ENCODE data around the gene MEGF11. TPM values are rescaled to one million over a fixed set of nuclear protein-coding genes. Genes with fewer than 3 reads are reported as not detected.

MEGF11 gene
- total RNA-seq, 1 experiment from 2014 or later = 1.2 TPM

DNA sequence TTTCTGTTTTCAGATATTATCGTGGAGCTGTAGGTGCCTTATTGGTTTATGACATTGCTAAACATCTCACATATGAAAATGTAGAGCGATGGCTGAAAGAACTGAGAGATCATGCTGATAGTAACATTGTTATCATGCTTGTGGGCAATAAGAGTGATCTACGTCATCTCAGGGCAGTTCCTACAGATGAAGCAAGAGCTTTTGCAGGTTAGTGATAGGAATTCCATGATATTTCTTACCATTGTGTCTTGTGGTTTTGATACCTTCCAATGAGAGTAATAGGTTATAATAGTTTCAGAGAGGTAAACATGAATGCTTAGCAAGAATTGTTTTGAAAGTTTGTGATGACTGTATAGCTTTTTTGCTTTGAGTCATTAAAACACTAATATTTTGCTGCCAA lies 375.8 kb downstream of the MEGF11 start:
- Histone ChIP-seq H3K23me2 (ENCODE audit: insufficient read length, low read depth, low read length, poor library complexity, severe bottlenecking) (no peaks in the 10 kb centered on the region), H3K27ac (ENCODE audit: insufficient read length, low read depth, low read length) (no peak overlapping the region), H3K14ac (ENCODE audit: insufficient read depth, low read length) (no peak overlapping the region), H3K4me2 (ENCODE audit: insufficient read depth, insufficient read length, low read length) (no peak overlapping the region), H3K18ac (ENCODE audit: insufficient read length, low read depth, low read length) (no peak overlapping the region), H3T11ph (ENCODE audit: low read length) (no peak overlapping the region), H4K8ac (replicated peaks; ENCODE audit: insufficient read length, low read depth, low read length) (no peak overlapping the region), H3K27me3 (ENCODE audit: insufficient read depth, low read length) (no peaks in the 10 kb centered on the region), H2BK5ac (ENCODE audit: insufficient read length, low read length) (no peak overlapping the region), H4K91ac (ENCODE audit: insufficient read length, low read depth, low read length) (no peak overlapping the region), H3K23ac (ENCODE audit: insufficient read length, low read depth, low read length) (no peak overlapping the region), H3K4me1 (ENCODE audit: insufficient read depth, low read length) (no peaks in the 10 kb centered on the region), H3K4ac (ENCODE audit: low read depth, low read length) (no peak overlapping the region), H4K5ac (ENCODE audit: insufficient read length, low read depth, low read length) (no peak overlapping the region), H3K79me2 (ENCODE audit: insufficient read depth, low read length) (peaks cover 14% of the 10 kb centered on the region; the same call in 1 of the 2 replicates), H2BK15ac (ENCODE audit: low read depth, low read length) (no peak overlapping the region), H4K20me1 (ENCODE audit: control insufficient read depth, insufficient read depth, insufficient read length) (no peaks in the 10 kb centered on the region), H2BK20ac (ENCODE audit: low read depth, low read length, poor library complexity, severe bottlenecking) (no peak overlapping the region), H3K79me1 (ENCODE audit: insufficient read depth, low read depth, low read length, poor library complexity, severe bottlenecking) (peaks cover 3% of the 10 kb centered on the region), H3K9me3 (ENCODE audit: control insufficient read depth, low read depth, low read length) (no peaks in the 10 kb centered on the region), H2BK12ac (ENCODE audit: insufficient read length, low read depth, low read length) (no peak overlapping the region), H3K9ac (ENCODE audit: extremely low read depth, insufficient read length, low read length) (no peak overlapping the region), H2AK5ac (ENCODE audit: insufficient read length, low read length) (no peak overlapping the region), H2BK120ac (ENCODE audit: low read depth, low read length, poor library complexity, severe bottlenecking) (no peak overlapping the region), H3K56ac (ENCODE audit: insufficient read length, low read depth, low read length) (no peak overlapping the region), H2AFZ (ENCODE audit: low read length) (no peak overlapping the region)
- H3K27ac Mint-ChIP-seq = no peak overlapping the region
- no peak overlapping the region for H3K4me3 Mint-ChIP-seq
- H3K36me3 Mint-ChIP-seq (ENCODE audit: insufficient read depth in 1 of 3, low read depth in 3 of 3) = peaks cover 14 to 51% (median 43%) of the 10 kb centered on the region in 3 experiments; a peak in 6 of 7 replicates
- no CpG with 5 or more reads among the region's 3 CpGs for WGBS (ENCODE audit: extremely low coverage, insufficient read length, low lambda C conversion rate)
- H3K27me3 Mint-ChIP-seq (ENCODE audit: low read depth) = no peaks in the 10 kb centered on the region
- H3K9me3 Mint-ChIP-seq = no peaks in the 10 kb centered on the region
- TF ChIP-seq, protein P1, sequence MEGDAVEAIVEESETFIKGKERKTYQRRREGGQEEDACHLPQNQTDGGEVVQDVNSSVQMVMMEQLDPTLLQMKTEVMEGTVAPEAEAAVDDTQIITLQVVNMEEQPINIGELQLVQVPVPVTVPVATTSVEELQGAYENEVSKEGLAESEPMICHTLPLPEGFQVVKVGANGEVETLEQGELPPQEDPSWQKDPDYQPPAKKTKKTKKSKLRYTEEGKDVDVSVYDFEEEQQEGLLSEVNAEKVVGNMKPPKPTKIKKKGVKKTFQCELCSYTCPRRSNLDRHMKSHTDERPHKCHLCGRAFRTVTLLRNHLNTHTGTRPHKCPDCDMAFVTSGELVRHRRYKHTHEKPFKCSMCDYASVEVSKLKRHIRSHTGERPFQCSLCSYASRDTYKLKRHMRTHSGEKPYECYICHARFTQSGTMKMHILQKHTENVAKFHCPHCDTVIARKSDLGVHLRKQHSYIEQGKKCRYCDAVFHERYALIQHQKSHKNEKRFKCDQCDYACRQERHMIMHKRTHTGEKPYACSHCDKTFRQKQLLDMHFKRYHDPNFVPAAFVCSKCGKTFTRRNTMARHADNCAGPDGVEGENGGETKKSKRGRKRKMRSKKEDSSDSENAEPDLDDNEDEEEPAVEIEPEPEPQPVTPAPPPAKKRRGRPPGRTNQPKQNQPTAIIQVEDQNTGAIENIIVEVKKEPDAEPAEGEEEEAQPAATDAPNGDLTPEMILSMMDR (conservative IDR thresholded peaks at IDR 0.05) = no peak
- 0 out of 4 replicates have a peak, but pooled peaks cover 0 to under 1% of the 10 kb centered on the region in 2 experiments for H3K4me1 Mint-ChIP-seq
- DNase-seq = no peak
